HG02571 (cell line): ENCODE data around the gene A3GALT2.

Source experiments
- ATAC-seq: cut with Tn5 transposase; IDR thresholded peaks from one replicate; pipeline ENCODE4 v1.9.1; 2021; ENCODE audit warnings: mild to moderate bottlenecking, moderate library complexity; ENCODE audit not compliant: unreplicated experiment

A3GALT2 gene

DNA sequence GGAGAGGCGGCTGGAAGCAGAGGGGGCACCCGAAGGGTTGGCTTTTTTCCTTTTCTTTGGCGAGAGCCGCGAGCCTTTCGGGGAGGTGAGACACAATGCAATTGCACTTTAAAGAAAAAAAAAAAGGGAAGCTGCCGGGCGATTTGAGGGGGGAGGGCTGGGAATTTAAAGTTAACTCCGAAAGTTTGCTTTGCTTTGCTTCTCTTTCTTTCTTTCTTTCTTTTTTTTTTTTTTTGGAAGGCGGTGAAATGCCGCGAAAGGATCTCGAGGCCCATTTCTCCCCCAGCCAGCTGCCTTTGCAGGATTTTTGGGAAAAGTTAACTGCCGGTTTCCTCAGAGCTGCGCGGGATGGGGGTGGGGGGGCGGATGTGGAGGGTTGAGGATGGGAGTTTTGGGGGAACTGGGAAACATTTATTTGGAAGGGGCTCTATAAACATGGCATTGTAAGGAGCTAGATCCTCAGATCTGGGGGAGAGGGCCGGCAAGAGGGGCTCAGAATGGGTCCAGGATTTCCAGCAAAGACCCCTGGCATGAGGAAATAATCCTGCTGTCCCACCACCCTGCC, 63.6 kb downstream of the A3GALT2 start:
- no peak for ATAC-seq
